Calu3 (cell line): ENCODE measurements around the gene LRRN4. TPM values are rescaled to one million over a fixed set of nuclear protein-coding genes. Genes with fewer than 3 reads are reported as not detected.

Experiments used
- BruUV-seq: library from RNA; stranded (reverse); fragments of 400-500 nt; replicated peaks from 2 replicates; lab custom pipeline; 2021; lab: Mats Ljungman, UMichigan
- CTCF ChIA-PET: fragments of 300-600 bp; sonication (Branson Sonifier 250); formaldehyde crosslinking; loops from one replicate; lab custom pipeline; 2022; ENCODE audit warnings: antibody characterized with exemption; lab: Charles Lee
- DNase-seq: peaks from one replicate; pipeline ENCODE4 v3.0.0; 2022
- H3K27ac Mint-ChIP-seq: one replicate; pipeline ENCODE4 v1.8.0; 2022; ENCODE audit warnings: mixed read lengths; ENCODE audit not compliant: unreplicated experiment
- H3K27me3 Mint-ChIP-seq: one replicate; pipeline ENCODE4 v1.8.0; 2022; ENCODE audit warnings: mixed read lengths; ENCODE audit not compliant: unreplicated experiment
- H3K36me3 Mint-ChIP-seq: one replicate; pipeline ENCODE4 v1.8.0; 2022; ENCODE audit warnings: mild to moderate bottlenecking, moderate library complexity, mixed read lengths; ENCODE audit not compliant: insufficient read depth, unreplicated experiment
- H3K4me1 Mint-ChIP-seq: one replicate; pipeline ENCODE4 v1.8.0; 2022; ENCODE audit warnings: mild to moderate bottlenecking, low read depth, mixed read lengths; ENCODE audit not compliant: unreplicated experiment
- H3K4me3 Mint-ChIP-seq: one replicate; pipeline ENCODE4 v1.8.0; 2022; ENCODE audit warnings: mild to moderate bottlenecking, low read depth, moderate library complexity, mixed read lengths; ENCODE audit not compliant: unreplicated experiment
- H3K9me3 Mint-ChIP-seq: one replicate; pipeline ENCODE4 v1.8.0; 2022; ENCODE audit warnings: low read depth, mixed read lengths; ENCODE audit not compliant: unreplicated experiment
- CTCF ChIP-seq: fragments of 200-600 bp; IDR thresholded peaks from one replicate; pipeline ENCODE4 v1.8.0; 2022; ENCODE audit warnings: antibody characterized with exemption; ENCODE audit not compliant: unreplicated experiment
- intact Hi-C: fragments of 100-400 bp; cut with micrococcal nuclease; formaldehyde crosslinking; loops from one replicate; pipeline ENCODE4 v1.10.0; 2022; ENCODE audit not compliant: unreplicated experiment
- total RNA-seq: library from RNA; stranded (reverse); gene quantifications from 2 replicates; pipeline ENCODE4 v1.2.3, GENCODE V29; 2022

LRRN4 gene
- total RNA-seq, 1 experiment from 2014 or later, result 2.6 TPM

GRCh38 chr20:6040540-6040939, 13.3 kb downstream of the LRRN4 start:
- Mint-ChIP-seq H3K4me3 (no peak overlapping the region), H3K4me1 (no peaks in the 10 kb centered on the region), H3K27ac (no peak overlapping the region), H3K9me3 (no peaks in the 10 kb centered on the region), H3K36me3 (no peaks in the 10 kb centered on the region), H3K27me3 (no peaks in the 10 kb centered on the region)
- CTCF ChIA-PET, result no interaction called here
- BruUV-seq, result no TSS peak
- TF ChIP-seq CTCF, result no peak
- intact Hi-C loops, result no loop called here
- DNase-seq, result no peak

- CTCF ChIA-PET, result interaction anchor here (0.5 kb wide), 1 partner anchor 505 kb away, joined by 7 read pairs; no protein-coding TSS in a partner anchor
- no TSS peak for BruUV-seq
- intact Hi-C loops, result no loop called here
- no peaks in the 10 kb centered on the region for H3K4me1 Mint-ChIP-seq
- H3K9me3 Mint-ChIP-seq, result no peaks in the 10 kb centered on the region
- no peak for TF ChIP-seq CTCF
- DNase-seq, result no peak
- H3K27me3 Mint-ChIP-seq, result no peaks in the 10 kb centered on the region
- H3K4me3 Mint-ChIP-seq, result no peak overlapping the region
- no peak overlapping the region for H3K27ac Mint-ChIP-seq
- H3K36me3 Mint-ChIP-seq, result no peaks in the 10 kb centered on the region
Measured at GRCh38 chr20:6039766-6040165, 14.1 kb downstream of the LRRN4 start.

- Mint-ChIP-seq H3K36me3 (no peaks in the 10 kb centered on the region), H3K4me3 (no peak overlapping the region), H3K27ac (no peak overlapping the region)
Measured at GRCh38 chr20:6038256-6038655, 15.6 kb downstream of the LRRN4 start.

GRCh38 chr20:6037082-6037481, 16.8 kb downstream of the LRRN4 start:
- Mint-ChIP-seq H3K36me3 (no peaks in the 10 kb centered on the region), H3K9me3 (no peaks in the 10 kb centered on the region), H3K27ac (no peak overlapping the region), H3K27me3 (no peaks in the 10 kb centered on the region), H3K4me1 (no peaks in the 10 kb centered on the region), H3K4me3 (no peak overlapping the region)
- no peak for TF ChIP-seq CTCF
- BruUV-seq, result no TSS peak
- intact Hi-C loops, result no loop called here
- DNase-seq, result no peak
- CTCF ChIA-PET, result no interaction called here

More at GRCh38 chr20:6038256-6038655, 15.6 kb downstream of the LRRN4 start:
- CTCF ChIA-PET, result no interaction called here
- TF ChIP-seq CTCF, result no peak
- intact Hi-C loops, result no loop called here
- Mint-ChIP-seq H3K27me3 (no peaks in the 10 kb centered on the region), H3K4me1 (no peaks in the 10 kb centered on the region), H3K9me3 (no peaks in the 10 kb centered on the region)
- no peak for DNase-seq
- BruUV-seq, result no TSS peak
